NB4 (cell line): ENCODE results near the gene CD276.

Source experiments
- DNase-seq: peaks from one replicate; pipeline ENCODE4 v3.0.0; 2010; ENCODE audit warnings: low read depth
- H3K4me3 ChIP-seq: one replicate; pipeline ENCODE4 v1.5.1; 2011; ENCODE audit warnings: mild to moderate bottlenecking, low read depth, low read length, moderate library complexity
- MYC ChIP-seq: IDR thresholded peaks from 2 replicates; pipeline ENCODE4 v1.6.1; 2011; ENCODE audit warnings: low read depth, low read length
- POLR2A ChIP-seq: IDR thresholded peaks from 2 replicates; pipeline ENCODE4 v1.6.1; 2011; ENCODE audit warnings: mild to moderate bottlenecking; ENCODE audit not compliant: insufficient read length; ENCODE audit errors: extremely low read depth
- TF ChIP-seq, protein P1 (sequence below): IDR thresholded peaks from 2 replicates; pipeline ENCODE4 v1.6.1; 2011; ENCODE audit warnings: low read depth, low read length
- TF ChIP-seq, protein P2 (sequence below): IDR thresholded peaks from one replicate; pipeline ENCODE4 v1.5.1; 2012; ENCODE audit warnings: low read depth, low read length

Gene CD276

DNA sequence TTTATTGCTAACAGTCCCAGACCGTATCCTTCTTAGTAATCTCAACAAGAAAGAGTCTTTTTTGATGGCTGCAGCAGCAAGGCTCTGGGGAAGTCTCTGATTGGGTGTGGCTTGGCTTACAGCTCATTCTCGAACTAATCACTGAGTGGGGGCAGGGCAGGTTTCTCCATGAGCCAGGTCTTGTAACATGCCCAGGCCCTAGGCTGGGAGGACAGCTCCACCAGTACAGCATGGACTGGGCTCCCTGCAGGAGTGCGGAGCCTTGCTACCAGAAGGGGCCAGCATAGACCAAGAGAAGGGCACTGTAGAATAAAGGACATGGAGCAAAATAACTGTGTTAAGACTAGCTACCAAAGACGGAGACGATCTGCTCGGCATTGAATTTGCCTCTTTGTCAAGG lies 7.2 kb downstream of the CD276 start:
- no peak overlapping the region for H3K4me3 ChIP-seq
- DNase-seq: peak; percentile 9
- TF ChIP-seq POLR2A (no peak), MYC (no peak)
- TF ChIP-seq, protein P1, sequence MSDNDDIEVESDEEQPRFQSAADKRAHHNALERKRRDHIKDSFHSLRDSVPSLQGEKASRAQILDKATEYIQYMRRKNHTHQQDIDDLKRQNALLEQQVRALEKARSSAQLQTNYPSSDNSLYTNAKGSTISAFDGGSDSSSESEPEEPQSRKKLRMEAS: no peak

DNA sequence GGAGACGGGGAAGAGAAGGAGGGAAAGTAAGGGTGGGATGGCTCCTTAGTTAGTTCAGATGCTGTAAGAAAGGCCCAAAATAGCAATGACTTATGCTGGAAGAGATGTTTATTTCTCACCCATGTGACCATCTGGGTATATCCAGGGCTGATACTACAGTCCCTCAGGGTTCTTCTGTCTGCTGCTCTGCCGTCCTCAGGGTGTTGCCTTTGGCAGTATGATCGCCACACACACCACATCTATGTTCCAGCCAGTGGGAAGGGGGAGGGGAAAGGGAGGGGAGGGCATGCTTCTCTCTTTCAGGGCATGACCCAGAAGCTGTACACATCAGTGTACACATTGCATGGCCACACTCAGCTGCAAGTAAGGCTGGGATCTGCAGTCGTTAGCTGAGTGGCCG lies 10.2 kb downstream of the CD276 start:
- no peak for DNase-seq
- H3K4me3 ChIP-seq: no peak overlapping the region
- TF ChIP-seq, protein P1: no peak
- TF ChIP-seq MYC (no peak), POLR2A (no peak)
- TF ChIP-seq, protein P2, sequence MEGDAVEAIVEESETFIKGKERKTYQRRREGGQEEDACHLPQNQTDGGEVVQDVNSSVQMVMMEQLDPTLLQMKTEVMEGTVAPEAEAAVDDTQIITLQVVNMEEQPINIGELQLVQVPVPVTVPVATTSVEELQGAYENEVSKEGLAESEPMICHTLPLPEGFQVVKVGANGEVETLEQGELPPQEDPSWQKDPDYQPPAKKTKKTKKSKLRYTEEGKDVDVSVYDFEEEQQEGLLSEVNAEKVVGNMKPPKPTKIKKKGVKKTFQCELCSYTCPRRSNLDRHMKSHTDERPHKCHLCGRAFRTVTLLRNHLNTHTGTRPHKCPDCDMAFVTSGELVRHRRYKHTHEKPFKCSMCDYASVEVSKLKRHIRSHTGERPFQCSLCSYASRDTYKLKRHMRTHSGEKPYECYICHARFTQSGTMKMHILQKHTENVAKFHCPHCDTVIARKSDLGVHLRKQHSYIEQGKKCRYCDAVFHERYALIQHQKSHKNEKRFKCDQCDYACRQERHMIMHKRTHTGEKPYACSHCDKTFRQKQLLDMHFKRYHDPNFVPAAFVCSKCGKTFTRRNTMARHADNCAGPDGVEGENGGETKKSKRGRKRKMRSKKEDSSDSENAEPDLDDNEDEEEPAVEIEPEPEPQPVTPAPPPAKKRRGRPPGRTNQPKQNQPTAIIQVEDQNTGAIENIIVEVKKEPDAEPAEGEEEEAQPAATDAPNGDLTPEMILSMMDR: no peak

DNA sequence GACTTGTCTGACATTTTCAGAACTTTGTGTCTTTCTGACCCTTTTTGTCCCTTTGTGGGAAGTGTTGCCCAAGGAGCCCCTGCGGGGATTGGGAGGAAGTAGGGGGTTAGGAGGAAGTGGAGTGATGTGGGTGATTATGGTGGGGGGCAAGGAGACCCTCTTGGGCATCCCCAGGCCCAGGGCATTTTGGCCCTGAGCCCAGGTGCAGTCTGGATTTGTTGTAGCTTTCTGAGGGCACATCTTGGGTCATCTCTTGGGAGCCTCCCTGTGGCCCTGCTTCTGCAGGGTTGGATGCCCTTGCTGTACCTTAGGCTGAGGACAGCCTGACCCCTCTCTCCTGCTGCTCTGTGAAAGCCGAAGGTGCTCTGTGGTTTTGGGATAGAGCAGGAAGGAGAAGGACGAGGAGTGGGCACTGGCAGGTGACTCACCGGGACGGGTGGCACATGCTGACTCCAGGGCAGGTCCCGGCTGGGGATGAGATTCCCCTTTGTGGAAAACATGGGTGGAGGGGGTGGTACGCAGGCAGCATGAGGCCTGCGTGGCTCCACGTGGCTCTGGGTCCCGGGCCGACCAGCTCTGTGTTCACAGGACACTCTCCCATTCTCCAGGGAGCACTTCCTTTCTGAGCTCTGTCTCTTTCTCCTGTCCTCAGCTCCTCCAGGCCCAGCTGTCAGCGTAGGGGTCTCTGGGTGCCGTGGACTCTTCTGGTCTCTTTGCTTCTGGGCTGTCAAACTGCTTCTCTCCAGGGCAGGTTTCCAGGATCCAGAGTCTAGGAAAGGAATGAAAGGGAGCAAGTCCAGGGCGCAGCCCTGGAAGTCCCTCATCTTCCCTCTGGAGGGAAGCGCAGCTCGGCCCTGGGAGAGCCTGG lies 11.8 kb downstream of the CD276 start:
- TF ChIP-seq POLR2A (no peak), MYC (no peak)
- TF ChIP-seq, protein P1: no peak
- TF ChIP-seq, protein P2: no peak
- H3K4me3 ChIP-seq: no peak overlapping the region
- no peak for DNase-seq

DNA sequence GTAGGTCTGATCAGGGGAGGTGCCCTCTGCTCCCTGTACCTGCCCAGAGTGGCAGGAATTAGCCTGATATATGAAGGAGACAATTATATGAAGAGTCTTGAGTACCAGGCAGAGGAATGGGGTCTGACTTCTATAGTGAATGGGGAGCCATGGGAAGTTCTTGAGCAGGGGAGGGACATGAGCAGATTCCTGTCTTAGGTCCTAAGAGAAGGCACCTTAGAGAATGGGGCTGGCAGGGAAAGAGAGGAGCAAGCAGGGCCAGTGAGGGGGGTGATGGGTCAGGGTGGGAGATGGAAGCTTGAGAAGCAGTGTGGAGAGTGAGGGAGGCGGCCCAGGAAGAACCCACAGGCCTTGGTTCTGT lies 12.4 kb downstream of the CD276 start:
- no peak overlapping the region for H3K4me3 ChIP-seq
- no peak for DNase-seq
- no peak for TF ChIP-seq MYC

DNA sequence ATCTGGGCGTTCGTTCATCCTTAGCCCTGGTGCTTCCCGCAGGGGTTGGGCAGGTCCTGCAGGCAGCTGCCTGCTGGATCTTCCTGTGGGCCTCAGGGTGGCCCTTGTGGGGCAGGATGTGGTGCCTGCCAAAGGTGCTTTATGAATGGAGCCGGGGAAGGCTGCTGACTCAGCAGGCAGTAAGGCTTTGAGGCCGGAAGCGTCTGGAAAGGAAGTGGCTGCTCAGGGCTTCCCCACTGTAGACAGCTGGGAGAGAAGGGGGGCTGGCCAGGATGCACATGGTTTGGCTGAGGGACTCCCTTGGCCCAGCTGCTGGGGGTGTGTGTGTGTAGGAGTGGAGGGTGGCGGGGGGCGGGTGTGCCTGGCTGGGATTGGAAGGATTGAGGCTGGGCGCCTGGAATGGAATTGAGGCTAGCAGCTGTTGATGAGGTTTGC lies 12.9 kb downstream of the CD276 start:
- peak; percentile 83 for DNase-seq
- TF ChIP-seq POLR2A (no peak), MYC (peak; percentile 74)
- TF ChIP-seq, protein P1: peak; percentile 87
- TF ChIP-seq, protein P2: no peak
- H3K4me3 ChIP-seq: no peak overlapping the region

DNA sequence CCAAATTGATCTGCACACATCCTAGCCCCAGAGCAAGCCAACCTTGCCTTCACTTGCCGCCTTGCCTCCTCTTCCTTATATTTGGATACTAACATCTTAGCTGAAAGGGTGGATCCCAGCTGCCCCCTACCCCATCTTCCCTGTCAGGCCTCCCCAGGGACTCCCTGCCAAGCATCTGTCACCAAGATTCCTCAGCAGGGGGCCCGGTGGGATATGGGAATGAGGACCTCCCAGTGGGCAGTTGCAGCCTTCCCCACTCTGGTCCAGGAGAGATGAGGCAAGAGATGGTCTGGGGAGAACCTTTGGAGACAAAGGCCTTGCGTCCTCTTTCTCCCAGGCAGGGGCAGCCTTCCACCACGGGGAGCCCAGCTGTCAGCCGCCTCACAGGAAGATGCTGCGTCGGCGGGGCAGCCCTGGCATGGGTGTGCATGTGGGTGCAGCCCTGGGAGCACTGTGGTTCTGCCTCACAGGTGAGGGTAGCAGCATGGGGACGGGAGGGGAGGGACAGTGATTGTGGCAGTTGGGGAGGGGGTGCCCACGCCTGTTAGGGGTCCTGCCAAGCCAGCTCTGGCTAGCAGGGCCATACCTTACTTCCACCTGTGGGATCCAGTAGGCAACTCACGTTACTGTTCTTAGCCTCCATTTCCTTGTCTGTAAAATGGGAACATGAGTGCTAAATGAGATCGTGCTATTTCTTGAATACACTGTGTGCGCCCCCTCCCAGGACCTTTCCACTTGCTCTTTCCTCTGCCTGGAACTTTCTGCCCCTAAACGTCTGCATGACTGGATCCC lies 15.3 kb downstream of the CD276 start:
- DNase-seq: no peak
- no peak overlapping the region for H3K4me3 ChIP-seq
- TF ChIP-seq, protein P2: no peak
- no peak for TF ChIP-seq MYC
- TF ChIP-seq, protein P1: no peak
- TF ChIP-seq POLR2A: no peak
